ENCODE data around the gene C17orf58.

DNA sequence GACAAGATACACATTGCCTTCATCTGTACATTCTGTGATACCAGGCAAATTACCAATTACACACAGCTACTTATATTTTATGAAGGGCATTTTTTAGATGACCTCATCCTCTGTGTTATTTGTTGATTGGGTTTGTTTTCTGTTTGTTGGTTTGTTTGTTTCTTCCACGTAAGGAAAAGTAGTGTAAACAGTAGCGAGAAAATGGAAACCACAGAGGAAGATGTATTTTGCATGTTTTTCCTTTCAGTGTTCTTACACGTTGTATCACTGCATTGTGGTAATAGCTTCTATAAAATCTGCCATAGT, 12.9 kb downstream of the C17orf58 start:
- TF ChIP-seq WHSC1 (IDR thresholded peaks at IDR 0.05; ENCODE audit: low read length) (no peak), CBX5 (IDR thresholded peaks at IDR 0.05; ENCODE audit: borderline replicate concordance, low read depth) (no peak), ZNF175 (CRISPR knock-in tag; IDR thresholded peaks at IDR 0.05; ENCODE audit: low read depth) (no peak), FOXK2 (conservative IDR thresholded peaks at IDR 0.05 in 1 of 2, IDR thresholded peaks at IDR 0.05 in 1 of 2; ENCODE audit: low read depth in 2 of 2) (no peak), BRCA1 (IDR thresholded peaks at IDR 0.05) (no peak), BRCA1 (CRISPR knock-in tag; IDR thresholded peaks at IDR 0.05) (no peak), EZH2 (IDR thresholded peaks at IDR 0.05; ENCODE audit: borderline replicate concordance, low read depth, low read length) (no peak), ZNF384 (IDR thresholded peaks at IDR 0.05; ENCODE audit: low read depth, low read length) (no peak), RBM25 (IDR thresholded peaks at IDR 0.05; ENCODE audit: low read depth, low read length, severe bottlenecking) (no peak), USF1 (CRISPR knock-in tag; IDR thresholded peaks at IDR 0.05) (no peak), POLR2A (conservative IDR thresholded peaks at IDR 0.05) (no peak), TCF15 (CRISPR knock-in tag; IDR thresholded peaks at IDR 0.05) (no peak), CTCF (IDR thresholded peaks at IDR 0.05 in 2 of 3, conservative IDR thresholded peaks at IDR 0.05 in 1 of 3; ENCODE audit: insufficient read depth in 2 of 3, low read depth in 1 of 3, low read length in 3 of 3) (no peak), CBX1 (IDR thresholded peaks at IDR 0.05; ENCODE audit: low read depth) (no peak)
